ENCODE data around the gene ACTR1B.
"Not testable (repeated sequence)": the region's sequence is repeated elsewhere in the genome, so short reads cannot be mapped to it uniquely, and the experiment has no call there.

Gene ACTR1B

GRCh38 chr2:97651114-97651513 is 12.7 kb downstream of the ACTR1B start:
- Histone ChIP-seq H3K27ac (no peak overlapping the region), H3K27me3 (no peaks in the 10 kb centered on the region), H3K4me1 (ENCODE audit: control insufficient read depth in 1 of 2, insufficient read depth in 1 of 2, low read depth in 1 of 2, low read length in 1 of 2) (peaks cover 9 to 12% of the 10 kb centered on the region in 2 experiments), H3K4me3 (ENCODE audit: low read depth in 1 of 2, low read length in 1 of 2) (no peak overlapping the region), H3K9me3 (no peaks in the 10 kb centered on the region), H3K36me3 (peaks cover 66% of the 10 kb centered on the region)
- TF ChIP-seq CTCF (IDR thresholded peaks at IDR 0.05) = no peak

- H3K4me1 ChIP-seq (ENCODE audit: control insufficient read depth in 1 of 2, insufficient read depth in 1 of 2, low read depth in 1 of 2, low read length in 1 of 2) = peaks cover 17 to 22% of the 10 kb centered on the region in 2 experiments
- TF ChIP-seq CTCF (IDR thresholded peaks at IDR 0.05) = no peak
- no peaks in the 10 kb centered on the region for H3K9me3 ChIP-seq
- no peak overlapping the region for H3K27ac ChIP-seq
- H3K4me3 ChIP-seq (ENCODE audit: low read depth in 1 of 2, low read length in 1 of 2) = peak overlapping the region; percentile 90 to 97
- no peaks in the 10 kb centered on the region for H3K27me3 ChIP-seq
- H3K36me3 ChIP-seq = peaks cover 43% of the 10 kb centered on the region
Measured at GRCh38 chr2:97646977-97647376, 16.9 kb downstream of the ACTR1B start.

- Histone ChIP-seq H3K9me3 (no peaks in the 10 kb centered on the region), H3K27ac (peak within 1 kb of the TSS; percentile 90), H3K4me3 (ENCODE audit: low read depth in 1 of 2, low read length in 1 of 2) (peak within 1 kb of the TSS; percentile 90 to 97), H3K27me3 (no peaks in the 10 kb centered on the region), H3K36me3 (peaks cover 39% of the 10 kb centered on the region), H3K4me1 (ENCODE audit: control insufficient read depth in 1 of 2, insufficient read depth in 1 of 2, low read depth in 1 of 2, low read length in 1 of 2) (peaks cover 17 to 22% of the 10 kb centered on the region in 2 experiments)
- TF ChIP-seq CTCF (IDR thresholded peaks at IDR 0.05) = peak; percentile 43
Measured at GRCh38 chr2:97645695-97646629, 17.9 kb downstream of the ACTR1B start, which contains the start of gene COX5B. Gene COX5B (plus strand): TSS chr2:97646062. CDS start chr2:97646087, 25 bp downstream.

- H3K4me3 ChIP-seq (ENCODE audit: low read depth in 1 of 2, low read length in 1 of 2) = peak overlapping the region; percentile 90 to 97
- no peaks in the 10 kb centered on the region for H3K9me3 ChIP-seq
- peak overlapping the region; percentile 90 for H3K27ac ChIP-seq
- peaks cover 5% of the 10 kb centered on the region for H3K27me3 ChIP-seq
- TF ChIP-seq CTCF (IDR thresholded peaks at IDR 0.05) = no peak
- H3K36me3 ChIP-seq = peaks cover 32% of the 10 kb centered on the region
- H3K4me1 ChIP-seq (ENCODE audit: control insufficient read depth in 1 of 2, insufficient read depth in 1 of 2, low read depth in 1 of 2, low read length in 1 of 2) = peaks cover 17 to 22% of the 10 kb centered on the region in 2 experiments
Measured at GRCh38 chr2:97645112-97645694, 18.6 kb downstream of the ACTR1B start.

GRCh38 chr2:97644023-97644717 is 19.7 kb downstream of the ACTR1B start:
- TF ChIP-seq CTCF (IDR thresholded peaks at IDR 0.05) = no peak
- peaks cover 13% of the 10 kb centered on the region for H3K27me3 ChIP-seq
- H3K9me3 ChIP-seq = no peaks in the 10 kb centered on the region
- no peak overlapping the region for H3K4me3 ChIP-seq (ENCODE audit: low read depth in 1 of 2, low read length in 1 of 2)
- H3K27ac ChIP-seq = no peak overlapping the region
- peaks cover 17 to 22% of the 10 kb centered on the region in 2 experiments for H3K4me1 ChIP-seq (ENCODE audit: control insufficient read depth in 1 of 2, insufficient read depth in 1 of 2, low read depth in 1 of 2, low read length in 1 of 2)
- H3K36me3 ChIP-seq = peaks cover 23% of the 10 kb centered on the region

- not testable (repeated sequence) for H3K27me3 ChIP-seq; H3K4me3 ChIP-seq (ENCODE audit: low read depth in 1 of 2, low read length in 1 of 2); H3K36me3 ChIP-seq; H3K9me3 ChIP-seq; H3K4me1 ChIP-seq (ENCODE audit: control insufficient read depth in 1 of 2, insufficient read depth in 1 of 2, low read depth in 1 of 2, low read length in 1 of 2); H3K27ac ChIP-seq
Measured at GRCh38 chr2:97626049-97626430, 37.8 kb downstream of the ACTR1B start.

- H3K4me1 ChIP-seq (ENCODE audit: control insufficient read depth in 1 of 2, insufficient read depth in 1 of 2, low read depth in 1 of 2, low read length in 1 of 2); H3K27me3 ChIP-seq; H3K4me3 ChIP-seq (ENCODE audit: low read depth in 1 of 2, low read length in 1 of 2); H3K27ac ChIP-seq; H3K9me3 ChIP-seq; H3K36me3 ChIP-seq: not testable (repeated sequence)
Measured at GRCh38 chr2:97625354-97626048, 38.3 kb downstream of the ACTR1B start.

All from neutrophil (primary cell).